ENCODE results near the gene HSPA9. TPM values are rescaled to one million over a fixed set of nuclear protein-coding genes. Genes with fewer than 3 reads are reported as not detected.
A peak's percentile ranks its signal among the peaks of the same experiment; 100 is the strongest.
"Not testable (repeated sequence)": the region's sequence is repeated elsewhere in the genome, so short reads cannot be mapped to it uniquely, and the experiment has no call there.

Gene HSPA9
- total RNA-seq, 2 experiments from 2014 or later, result 290 to 362 TPM

- Histone ChIP-seq H3K4me3 (ENCODE audit: low read depth, low read length, poor library complexity, severe bottlenecking) (no peak overlapping the region), H3K36me3 (ENCODE audit: insufficient read depth, low read length) (peaks cover 93% of the 10 kb centered on the region), H3K27ac (ENCODE audit: low read depth, low read length, poor library complexity, severe bottlenecking) (no peak overlapping the region), H3K4me2 (ENCODE audit: low read length) (no peak overlapping the region), H4K20me1 (ENCODE audit: insufficient read depth, low read length) (peaks cover 4% of the 10 kb centered on the region; the same call in 1 of the 2 replicates), H3K79me2 (ENCODE audit: insufficient read depth, low read depth, low read length) (peaks cover 29% of the 10 kb centered on the region), H3K9me2 (ENCODE audit: insufficient read depth, low read length) (no peaks in the 10 kb centered on the region), H3K4me1 (ENCODE audit: insufficient read depth, low read length, poor library complexity, severe bottlenecking) (no peaks in the 10 kb centered on the region), H2AFZ (ENCODE audit: low read length) (no peak overlapping the region), H3K9me3 (ENCODE audit: low read length) (no peaks in the 10 kb centered on the region)
- CTCF ChIA-PET (ENCODE audit: unreplicated experiment), result no interaction called here
- intact Hi-C loops (cut with micrococcal nuclease; ENCODE audit: unreplicated experiment), result no loop called here
- POLR2A ChIA-PET, result interaction anchor here (0.7 to 0.9 kb wide), 2 partner anchors 27 to 228 kb away, joined by 3 read pairs; partner anchors contain the start of gene ETF1
- DNase-seq (ENCODE audit: low spot score), result no peak
- no peak for TF ChIP-seq EZH2phosphoT487 (IDR thresholded peaks at IDR 0.05; ENCODE audit: borderline replicate concordance, low read depth, low read length)
- no TSS peak for BruUV-seq (replicated peaks)
Measured at GRCh38 chr5:138515556-138516245, 59.5 kb downstream of the HSPA9 start.

- Histone ChIP-seq H3K9me2 (ENCODE audit: insufficient read depth, low read length) (no peaks in the 10 kb centered on the region), H4K20me1 (ENCODE audit: insufficient read depth, low read length) (peaks cover 4% of the 10 kb centered on the region; the same call in 1 of the 2 replicates), H3K27ac (ENCODE audit: low read depth, low read length, poor library complexity, severe bottlenecking) (no peak overlapping the region), H2AFZ (ENCODE audit: low read length) (no peak overlapping the region), H3K4me3 (ENCODE audit: low read depth, low read length, poor library complexity, severe bottlenecking) (no peak overlapping the region), H3K4me1 (ENCODE audit: insufficient read depth, low read length, poor library complexity, severe bottlenecking) (no peaks in the 10 kb centered on the region), H3K9me3 (ENCODE audit: low read length) (no peaks in the 10 kb centered on the region), H3K36me3 (ENCODE audit: insufficient read depth, low read length) (peaks cover 96% of the 10 kb centered on the region), H3K4me2 (ENCODE audit: low read length) (no peak overlapping the region), H3K79me2 (ENCODE audit: insufficient read depth, low read depth, low read length) (peaks cover 15% of the 10 kb centered on the region; the same call in 1 of the 2 replicates)
- BruUV-seq (replicated peaks), result no TSS peak
- intact Hi-C loops (cut with micrococcal nuclease; ENCODE audit: unreplicated experiment), result no loop called here
- TF ChIP-seq CTCF (conservative IDR thresholded peaks at IDR 0.05; ENCODE audit: low read length), result no peak
- DNase-seq (ENCODE audit: low spot score), result no peak
- POLR2A ChIA-PET, result interaction anchor here (0.5 to 1.1 kb wide), 4 partner anchors 13 to 636 kb away, joined by 3 to 5 read pairs (median 4); no protein-coding TSS in a partner anchor
- CTCF ChIA-PET (ENCODE audit: unreplicated experiment), result no interaction called here
Measured at GRCh38 chr5:138514021-138514420, 61.2 kb downstream of the HSPA9 start.

GRCh38 chr5:138508958-138509357 is 66.2 kb downstream of the HSPA9 start:
- Histone ChIP-seq H3K9me2 (ENCODE audit: insufficient read depth, low read length) (no peaks in the 10 kb centered on the region), H3K79me2 (ENCODE audit: insufficient read depth, low read depth, low read length) (no peaks in the 10 kb centered on the region), H3K4me3 (ENCODE audit: low read depth, low read length, poor library complexity, severe bottlenecking) (no peak overlapping the region), H3K36me3 (ENCODE audit: insufficient read depth, low read length) (peaks cover 90% of the 10 kb centered on the region), H3K4me1 (ENCODE audit: insufficient read depth, low read length, poor library complexity, severe bottlenecking) (no peaks in the 10 kb centered on the region), H4K20me1 (ENCODE audit: insufficient read depth, low read length) (no peaks in the 10 kb centered on the region), H2AFZ (ENCODE audit: low read length) (no peak overlapping the region), H3K27ac (ENCODE audit: low read depth, low read length, poor library complexity, severe bottlenecking) (no peak overlapping the region), H3K4me2 (ENCODE audit: low read length) (no peak overlapping the region), H3K9me3 (ENCODE audit: low read length) (no peaks in the 10 kb centered on the region)
- BruUV-seq (replicated peaks), result no TSS peak
- ChIA-PET CTCF (ENCODE audit: unreplicated experiment) (interaction anchor here (1.0 kb wide), 1 partner anchor 33 kb away, joined by 3 read pairs; no protein-coding TSS in a partner anchor), POLR2A (interaction anchor here (1.1 kb wide), 1 partner anchor 20 kb away, joined by 4 read pairs; no protein-coding TSS in a partner anchor)
- DNase-seq (ENCODE audit: low spot score), result no peak
- TF ChIP-seq CTCF (conservative IDR thresholded peaks at IDR 0.05; ENCODE audit: low read length) (no peak), EZH2phosphoT487 (IDR thresholded peaks at IDR 0.05; ENCODE audit: borderline replicate concordance, low read depth, low read length) (no peak)
- intact Hi-C loops (cut with micrococcal nuclease; ENCODE audit: unreplicated experiment), result no loop called here

- H3K4me2 ChIP-seq (ENCODE audit: low read length); intact Hi-C loops (cut with micrococcal nuclease; ENCODE audit: unreplicated experiment): not testable (repeated sequence)
Measured at GRCh38 chr5:138507485-138507884, 67.7 kb downstream of the HSPA9 start.

More at GRCh38 chr5:138507485-138507884, 67.7 kb downstream of the HSPA9 start:
- H3K4me3 ChIP-seq (ENCODE audit: low read depth, low read length, poor library complexity, severe bottlenecking); H4K20me1 ChIP-seq (ENCODE audit: insufficient read depth, low read length); H3K79me2 ChIP-seq (ENCODE audit: insufficient read depth, low read depth, low read length); CTCF ChIA-PET (ENCODE audit: unreplicated experiment); H3K4me1 ChIP-seq (ENCODE audit: insufficient read depth, low read length, poor library complexity, severe bottlenecking); DNase-seq (ENCODE audit: low spot score); H3K27ac ChIP-seq (ENCODE audit: low read depth, low read length, poor library complexity, severe bottlenecking); H3K9me3 ChIP-seq (ENCODE audit: low read length); H2AFZ ChIP-seq (ENCODE audit: low read length); H3K9me2 ChIP-seq (ENCODE audit: insufficient read depth, low read length): not testable (repeated sequence)
- H3K36me3 ChIP-seq (ENCODE audit: insufficient read depth, low read length), result peaks cover 75% of the 10 kb centered on the region
- POLR2A ChIA-PET, result interaction anchor here (0.6 kb wide), 1 partner anchor 33 kb away, joined by 5 read pairs; no protein-coding TSS in a partner anchor
- BruUV-seq (replicated peaks), result TSS peak; percentile 50

All from OCI-LY7 (cell line).